Cardiac muscle cell (in vitro differentiated cells and primary cell): ENCODE measurements around the gene FADS6. TPM values are rescaled to one million over a fixed set of nuclear protein-coding genes. Genes with fewer than 3 reads are reported as not detected.

Experiments
- DNase-seq, 2 donors: peaks; one replicate each; pipeline versions ENCODE4 v3.0.0 to v3.0.0-alpha.2; 2010 to 2017; ENCODE audit warnings: low read depth in 1 of 2, low spot score in 1 of 2
- H3K27ac ChIP-seq: fragments of 200-600 bp; sonication (generic); 2 replicates; pipeline ENCODE4 v1.5.1; 2016
- H3K27me3 ChIP-seq: fragments of 200-600 bp; sonication (generic); 2 replicates; pipeline ENCODE4 v1.6.0; 2016; ENCODE audit warnings: control low read depth
- H3K36me3 ChIP-seq: fragments of 200-600 bp; sonication (generic); 2 replicates; pipeline ENCODE4 v1.5.1; 2016; ENCODE audit warnings: control low read depth
- H3K4me1 ChIP-seq: fragments of 200-600 bp; sonication (generic); 2 replicates; pipeline ENCODE4 v1.8.1; 2017; ENCODE audit warnings: low read depth, mild to moderate bottlenecking, mixed run types
- H3K4me3 ChIP-seq: fragments of 200-600 bp; sonication (generic); 2 replicates; pipeline ENCODE4 v1.5.1; 2016; ENCODE audit warnings: mild to moderate bottlenecking
- H3K9me3 ChIP-seq: fragments of 200-600 bp; sonication (generic); 2 replicates; pipeline ENCODE4 v1.5.1; 2017; ENCODE audit warnings: low read depth, mild to moderate bottlenecking, control low read depth
- polyA plus RNA-seq: library from polyadenylated mRNA; unstranded; fragments of >200 nt; fragmentation: Nextera tagmentation; extraction: Ambion mirVana; gene quantifications from 2 replicates; pipeline ENCODE4 v1.2.1, GENCODE V29; 2016
- total RNA-seq: library from RNA; depleted of rRNA; stranded (reverse); fragments of >200 nt; gene quantifications from 2 replicates; pipeline ENCODE4 v1.2.3, GENCODE V29; 2016
- TF ChIP-seq, protein P1 (sequence below): IDR thresholded peaks from 2 replicates; pipeline ENCODE4 v1.5.1; 2012; ENCODE audit warnings: low read depth, mild to moderate bottlenecking, low read length

FADS6 gene
- total and polyA plus RNA-seq, 2 experiments from 2014 or later = 0.83 to 1.3 TPM

- Histone ChIP-seq H3K4me1 (peaks cover 9% of the 10 kb centered on the region), H3K36me3 (no peaks in the 10 kb centered on the region), H3K27me3 (peaks cover 22% of the 10 kb centered on the region), H3K27ac (no peak overlapping the region), H3K9me3 (no peaks in the 10 kb centered on the region), H3K4me3 (no peak overlapping the region)
- TF ChIP-seq, protein P1, sequence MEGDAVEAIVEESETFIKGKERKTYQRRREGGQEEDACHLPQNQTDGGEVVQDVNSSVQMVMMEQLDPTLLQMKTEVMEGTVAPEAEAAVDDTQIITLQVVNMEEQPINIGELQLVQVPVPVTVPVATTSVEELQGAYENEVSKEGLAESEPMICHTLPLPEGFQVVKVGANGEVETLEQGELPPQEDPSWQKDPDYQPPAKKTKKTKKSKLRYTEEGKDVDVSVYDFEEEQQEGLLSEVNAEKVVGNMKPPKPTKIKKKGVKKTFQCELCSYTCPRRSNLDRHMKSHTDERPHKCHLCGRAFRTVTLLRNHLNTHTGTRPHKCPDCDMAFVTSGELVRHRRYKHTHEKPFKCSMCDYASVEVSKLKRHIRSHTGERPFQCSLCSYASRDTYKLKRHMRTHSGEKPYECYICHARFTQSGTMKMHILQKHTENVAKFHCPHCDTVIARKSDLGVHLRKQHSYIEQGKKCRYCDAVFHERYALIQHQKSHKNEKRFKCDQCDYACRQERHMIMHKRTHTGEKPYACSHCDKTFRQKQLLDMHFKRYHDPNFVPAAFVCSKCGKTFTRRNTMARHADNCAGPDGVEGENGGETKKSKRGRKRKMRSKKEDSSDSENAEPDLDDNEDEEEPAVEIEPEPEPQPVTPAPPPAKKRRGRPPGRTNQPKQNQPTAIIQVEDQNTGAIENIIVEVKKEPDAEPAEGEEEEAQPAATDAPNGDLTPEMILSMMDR = no peak
- peak in 1 of 2 donors; percentile 16 for DNase-seq
Observed at GRCh38 chr17:74839990-74840852, 53.2 kb downstream of the FADS6 start.

GRCh38 chr17:74838274-74838673 is 55.2 kb downstream of the FADS6 start:
- TF ChIP-seq, protein P1 = no peak
- H3K27me3 ChIP-seq = peaks cover 5% of the 10 kb centered on the region
- no peak overlapping the region for H3K4me3 ChIP-seq
- no peaks in the 10 kb centered on the region for H3K36me3 ChIP-seq
- H3K4me1 ChIP-seq = peaks cover 9% of the 10 kb centered on the region
- H3K9me3 ChIP-seq = no peaks in the 10 kb centered on the region
- no peak overlapping the region for H3K27ac ChIP-seq
- DNase-seq = no peak

- H3K27ac ChIP-seq = no peak overlapping the region
- no peak for DNase-seq
- TF ChIP-seq, protein P1 = no peak
- no peaks in the 10 kb centered on the region for H3K9me3 ChIP-seq
- peaks cover 9% of the 10 kb centered on the region for H3K4me1 ChIP-seq
- H3K4me3 ChIP-seq = no peak overlapping the region
- H3K27me3 ChIP-seq = no peaks in the 10 kb centered on the region
- H3K36me3 ChIP-seq = no peaks in the 10 kb centered on the region
Observed at GRCh38 chr17:74836691-74837467, 56.6 kb downstream of the FADS6 start.

GRCh38 chr17:74836191-74836590 is 57.2 kb downstream of the FADS6 start:
- H3K27me3 ChIP-seq = no peaks in the 10 kb centered on the region
- DNase-seq = no peak
- no peaks in the 10 kb centered on the region for H3K36me3 ChIP-seq
- TF ChIP-seq, protein P1 = no peak
- no peak overlapping the region for H3K27ac ChIP-seq
- no peak overlapping the region for H3K4me3 ChIP-seq
- H3K4me1 ChIP-seq = peaks cover 8% of the 10 kb centered on the region
- H3K9me3 ChIP-seq = no peaks in the 10 kb centered on the region

- no peak for DNase-seq
- Histone ChIP-seq H3K36me3 (no peaks in the 10 kb centered on the region), H3K27ac (no peak overlapping the region), H3K4me3 (no peak overlapping the region), H3K9me3 (no peaks in the 10 kb centered on the region), H3K4me1 (no peaks in the 10 kb centered on the region), H3K27me3 (no peaks in the 10 kb centered on the region)
- TF ChIP-seq, protein P1 = no peak
Observed at GRCh38 chr17:74833501-74834377, 59.7 kb downstream of the FADS6 start.
